Measurements from ENCODE around the gene KANK2. TPM values are rescaled to one million over a fixed set of nuclear protein-coding genes. Genes with fewer than 3 reads are reported as not detected.

The KANK2 gene
- total RNA-seq, 1 experiment from 2014 or later, result 0.19 TPM

GRCh38 chr19:11214387-11214786, 17.0 kb upstream of the KANK2 start:
- no peaks in the 10 kb centered on the region for H4K20me1 ChIP-seq (ENCODE audit: insufficient read depth, low read depth, low read length)
- no peaks in the 10 kb centered on the region for H3K79me2 ChIP-seq (ENCODE audit: low read length)
- no peaks in the 10 kb centered on the region for H3K36me3 ChIP-seq (ENCODE audit: insufficient read depth, low read length)
- H3K27me3 ChIP-seq (ENCODE audit: low read length), result no peaks in the 10 kb centered on the region
- no peak overlapping the region for H3K9ac ChIP-seq (ENCODE audit: low read length)
- H3K9me2 ChIP-seq (replicated peaks; ENCODE audit: insufficient read depth, low read length), result no peaks in the 10 kb centered on the region
- no peak overlapping the region for H3K4me3 ChIP-seq (ENCODE audit: low read length)
- peaks cover 4% of the 10 kb centered on the region; the same call in 1 of the 2 replicates for H3K9me3 ChIP-seq (ENCODE audit: low read length)
- no peak for DNase-seq
- H3K27ac ChIP-seq (ENCODE audit: low read length), result no peak overlapping the region
- no peak overlapping the region for H2AFZ ChIP-seq (ENCODE audit: low read length)
- H3K4me1 ChIP-seq (ENCODE audit: low read length), result no peaks in the 10 kb centered on the region
- H3K4me2 ChIP-seq (ENCODE audit: low read depth, low read length, poor library complexity, severe bottlenecking), result no peak overlapping the region

- Histone ChIP-seq H2AFZ (ENCODE audit: low read length) (no peak overlapping the region), H3K4me1 (ENCODE audit: low read length) (no peaks in the 10 kb centered on the region), H3K27me3 (ENCODE audit: low read length) (no peaks in the 10 kb centered on the region), H3K27ac (ENCODE audit: low read length) (no peak overlapping the region), H3K4me2 (ENCODE audit: low read depth, low read length, poor library complexity, severe bottlenecking) (no peak overlapping the region), H3K4me3 (ENCODE audit: low read length) (no peak overlapping the region), H3K9me3 (ENCODE audit: low read length) (peaks cover 4% of the 10 kb centered on the region; the same call in 1 of the 2 replicates), H3K36me3 (ENCODE audit: insufficient read depth, low read length) (no peaks in the 10 kb centered on the region), H4K20me1 (ENCODE audit: insufficient read depth, low read depth, low read length) (no peaks in the 10 kb centered on the region), H3K79me2 (ENCODE audit: low read length) (no peaks in the 10 kb centered on the region), H3K9me2 (replicated peaks; ENCODE audit: insufficient read depth, low read length) (no peaks in the 10 kb centered on the region), H3K9ac (ENCODE audit: low read length) (no peak overlapping the region)
- no peak for DNase-seq
Observed at GRCh38 chr19:11210656-11210928, 13.2 kb upstream of the KANK2 start.

GRCh38 chr19:11209839-11210655, 12.7 kb upstream of the KANK2 start:
- Histone ChIP-seq H3K9me2 (replicated peaks; ENCODE audit: insufficient read depth, low read length) (no peaks in the 10 kb centered on the region), H3K36me3 (ENCODE audit: insufficient read depth, low read length) (no peaks in the 10 kb centered on the region), H3K4me3 (ENCODE audit: low read length) (no peak overlapping the region), H3K4me2 (ENCODE audit: low read depth, low read length, poor library complexity, severe bottlenecking) (no peak overlapping the region), H3K9me3 (ENCODE audit: low read length) (peaks cover 4% of the 10 kb centered on the region; the same call in 1 of the 2 replicates), H3K79me2 (ENCODE audit: low read length) (no peaks in the 10 kb centered on the region), H3K27me3 (ENCODE audit: low read length) (no peaks in the 10 kb centered on the region), H3K27ac (ENCODE audit: low read length) (no peak overlapping the region), H3K4me1 (ENCODE audit: low read length) (no peaks in the 10 kb centered on the region), H4K20me1 (ENCODE audit: insufficient read depth, low read depth, low read length) (no peaks in the 10 kb centered on the region), H3K9ac (ENCODE audit: low read length) (no peak overlapping the region), H2AFZ (ENCODE audit: low read length) (no peak overlapping the region)
- DNase-seq, result no peak

- Histone ChIP-seq H3K27ac (ENCODE audit: low read length) (no peak overlapping the region), H3K4me1 (ENCODE audit: low read length) (no peaks in the 10 kb centered on the region), H3K9me3 (ENCODE audit: low read length) (peaks cover 4% of the 10 kb centered on the region; the same call in 1 of the 2 replicates), H2AFZ (ENCODE audit: low read length) (no peak overlapping the region), H4K20me1 (ENCODE audit: insufficient read depth, low read depth, low read length) (no peaks in the 10 kb centered on the region), H3K9ac (ENCODE audit: low read length) (no peak overlapping the region), H3K4me2 (ENCODE audit: low read depth, low read length, poor library complexity, severe bottlenecking) (no peak overlapping the region), H3K27me3 (ENCODE audit: low read length) (no peaks in the 10 kb centered on the region), H3K36me3 (ENCODE audit: insufficient read depth, low read length) (no peaks in the 10 kb centered on the region), H3K9me2 (replicated peaks; ENCODE audit: insufficient read depth, low read length) (no peaks in the 10 kb centered on the region), H3K79me2 (ENCODE audit: low read length) (no peaks in the 10 kb centered on the region), H3K4me3 (ENCODE audit: low read length) (no peak overlapping the region)
- DNase-seq, result no peak
Observed at GRCh38 chr19:11208561-11209471, 11.5 kb upstream of the KANK2 start.

GRCh38 chr19:11205939-11206570, 8.7 kb upstream of the KANK2 start:
- Histone ChIP-seq H3K9me3 (ENCODE audit: low read length) (peaks cover 4% of the 10 kb centered on the region; the same call in 1 of the 2 replicates), H3K9me2 (replicated peaks; ENCODE audit: insufficient read depth, low read length) (no peaks in the 10 kb centered on the region), H3K9ac (ENCODE audit: low read length) (no peak overlapping the region), H3K4me3 (ENCODE audit: low read length) (no peak overlapping the region), H2AFZ (ENCODE audit: low read length) (no peak overlapping the region), H3K79me2 (ENCODE audit: low read length) (no peaks in the 10 kb centered on the region), H3K4me1 (ENCODE audit: low read length) (peaks cover 5% of the 10 kb centered on the region; the same call in 1 of the 2 replicates), H4K20me1 (ENCODE audit: insufficient read depth, low read depth, low read length) (no peaks in the 10 kb centered on the region), H3K4me2 (ENCODE audit: low read depth, low read length, poor library complexity, severe bottlenecking) (no peak overlapping the region), H3K36me3 (ENCODE audit: insufficient read depth, low read length) (no peaks in the 10 kb centered on the region), H3K27me3 (ENCODE audit: low read length) (no peaks in the 10 kb centered on the region), H3K27ac (ENCODE audit: low read length) (no peak overlapping the region)
- no peak for DNase-seq

GRCh38 chr19:11204943-11205349, 7.6 kb upstream of the KANK2 start:
- Histone ChIP-seq H4K20me1 (ENCODE audit: insufficient read depth, low read depth, low read length) (no peaks in the 10 kb centered on the region), H3K9me2 (replicated peaks; ENCODE audit: insufficient read depth, low read length) (no peaks in the 10 kb centered on the region), H3K9ac (ENCODE audit: low read length) (no peak overlapping the region), H3K27me3 (ENCODE audit: low read length) (no peaks in the 10 kb centered on the region), H3K79me2 (ENCODE audit: low read length) (no peaks in the 10 kb centered on the region), H3K27ac (ENCODE audit: low read length) (no peak overlapping the region), H3K36me3 (ENCODE audit: insufficient read depth, low read length) (no peaks in the 10 kb centered on the region), H3K4me2 (ENCODE audit: low read depth, low read length, poor library complexity, severe bottlenecking) (no peak overlapping the region), H2AFZ (ENCODE audit: low read length) (no peak overlapping the region), H3K4me1 (ENCODE audit: low read length) (peaks cover 5% of the 10 kb centered on the region; the same call in 1 of the 2 replicates), H3K4me3 (ENCODE audit: low read length) (no peak overlapping the region), H3K9me3 (ENCODE audit: low read length) (no peaks in the 10 kb centered on the region; the same call in 1 of the 2 replicates)
- no peak for DNase-seq

GRCh38 chr19:11204076-11204602, 6.8 kb upstream of the KANK2 start:
- no peaks in the 10 kb centered on the region for H3K27me3 ChIP-seq (ENCODE audit: low read length)
- no peaks in the 10 kb centered on the region for H4K20me1 ChIP-seq (ENCODE audit: insufficient read depth, low read depth, low read length)
- no peak overlapping the region for H3K9ac ChIP-seq (ENCODE audit: low read length)
- no peak overlapping the region for H3K4me3 ChIP-seq (ENCODE audit: low read length)
- H2AFZ ChIP-seq (ENCODE audit: low read length), result no peak overlapping the region
- H3K4me2 ChIP-seq (ENCODE audit: low read depth, low read length, poor library complexity, severe bottlenecking), result no peak overlapping the region
- H3K27ac ChIP-seq (ENCODE audit: low read length), result no peak overlapping the region
- no peak for DNase-seq
- peaks cover 5% of the 10 kb centered on the region; the same call in 1 of the 2 replicates for H3K4me1 ChIP-seq (ENCODE audit: low read length)
- H3K36me3 ChIP-seq (ENCODE audit: insufficient read depth, low read length), result no peaks in the 10 kb centered on the region
- no peaks in the 10 kb centered on the region for H3K9me3 ChIP-seq (ENCODE audit: low read length)
- H3K9me2 ChIP-seq (replicated peaks; ENCODE audit: insufficient read depth, low read length), result no peaks in the 10 kb centered on the region
- H3K79me2 ChIP-seq (ENCODE audit: low read length), result no peaks in the 10 kb centered on the region

Data from Karpas-422 (cell line).